ENCODE measurements around the gene ATOX1. TPM values are rescaled to one million over a fixed set of nuclear protein-coding genes. Genes with fewer than 3 reads are reported as not detected.

The ATOX1 gene
- total RNA-seq: 100 to 1,000 TPM in 1 of 9 donors, 10 to 100 TPM in 8; 52.1 to 149 (median 66.5) TPM
- polyA plus RNA-seq: 100 to 1,000 TPM in 1 of 2 donors, 10 to 100 TPM in 1; 92.0 to 102 TPM
- long read RNA-seq, donor 1, transcript ATOX1-201 (4 exons, 488 nt): major isoform, 9 of 15 reads
- long read RNA-seq, donor 1, partial matches to known transcripts: 2 of 15 reads
- long read RNA-seq, donor 1, other reads (novel, unspliced or antisense): 4 of 15 reads
- long read RNA-seq, donor 2, transcript ATOX1-201 (4 exons, 488 nt): major isoform, 6 of 12 reads
- long read RNA-seq, donor 2, partial matches to known transcripts: 0 of 12 reads
- long read RNA-seq, donor 2, other reads (novel, unspliced or antisense): 3 of 12 reads
- long read RNA-seq, donor 3, transcript ATOX1-201 (4 exons, 488 nt): major isoform, 14 of 16 reads
- long read RNA-seq, donor 3, partial matches to known transcripts: 0 of 16 reads
- long read RNA-seq, donor 3, other reads (novel, unspliced or antisense): 1 of 16 reads

GRCh38 chr5:151758430-151759241 is at the start of gene ATOX1:
Gene ATOX1 (minus strand): TSS chr5:151758631. CDS start chr5:151758551, 80 bp downstream.
- peak; percentile 93 to 97 (median 94) for DNase-seq
- Histone ChIP-seq H3K27ac (peak within 1 kb of the TSS; percentile 37 to 91 (median 86)), H3K9me3 (no peaks in the 10 kb centered on the region), H3K4me3 (peak within 1 kb of the TSS; percentile 42 to 97 (median 84)), H3K4me1 (peaks cover 0 to 40% (median 18%) of the 10 kb centered on the region in 12 donors), H3K27me3 (no peaks in the 10 kb centered on the region), H3K36me3 (peaks cover 0 to 1% (median 0%) of the 10 kb centered on the region in 9 donors)
- peak; percentile 99 to 100 (median 99) for ATAC-seq
- intact Hi-C loops (cut with DNase I): loop anchor here in 1 of 10 donors (5.0 kb wide), 1 partner anchor 514 kb away; no protein-coding TSS in a partner anchor
- TF ChIP-seq POLR2A (IDR thresholded peaks at IDR 0.05) (peak; percentile 60 to 96), CTCF (IDR thresholded peaks at IDR 0.05) (peak in 9 of 12 donors; percentile 2 to 50 (median 16))
- whole genome bisulfite sequencing, 4 donors: 4 to 11% (median 6%) methylated on average over 22 to 61 of the region's 61 CpGs

- H3K9me3 ChIP-seq: no peaks in the 10 kb centered on the region
- peak overlapping the region in 1 of 12 donors; percentile 4 for H3K27ac ChIP-seq
- H3K4me3 ChIP-seq: no peak overlapping the region
- DNase-seq: no peak
- peaks cover 0 to 35% (median 12%) of the 10 kb centered on the region in 12 donors for H3K4me1 ChIP-seq
- no peaks in the 10 kb centered on the region for H3K27me3 ChIP-seq
- H3K36me3 ChIP-seq: peaks cover 0 to 87% (median 76%) of the 10 kb centered on the region in 9 donors
- ATAC-seq: peak in 3 of 4 donors; percentile 57 to 85 (median 76)
- TF ChIP-seq CTCF (IDR thresholded peaks at IDR 0.05) (no peak), POLR2A (IDR thresholded peaks at IDR 0.05) (no peak)
- intact Hi-C loops (cut with DNase I): no loop called here
- WGBS, 4 donors: 89 to 95% (median 94%) methylated on average over 3 of the region's 3 CpGs
Observed at GRCh38 chr5:151805414-151806223, 47.2 kb upstream of the ATOX1 start.

- no peak for TF ChIP-seq CTCF (IDR thresholded peaks at IDR 0.05)
- no peak for TF ChIP-seq POLR2A (IDR thresholded peaks at IDR 0.05)
- Histone ChIP-seq H3K4me1 (peaks cover 0 to 26% (median 4%) of the 10 kb centered on the region in 12 donors), H3K4me3 (no peak overlapping the region), H3K36me3 (peaks cover 0 to 100% (median 98%) of the 10 kb centered on the region in 9 donors), H3K27me3 (no peaks in the 10 kb centered on the region), H3K27ac (no peak overlapping the region), H3K9me3 (no peaks in the 10 kb centered on the region)
- intact Hi-C loops (cut with DNase I): no loop called here
- ATAC-seq (peak in 1 of 4 donors; percentile 61), DNase-seq (no peak)
- WGBS, 4 donors: 40 to 62% (median 54%) methylated on average over 2 of the region's 2 CpGs
Observed at GRCh38 chr5:151800532-151800931, 42.1 kb upstream of the ATOX1 start.

Measured in heart left ventricle (tissue), 16 donors.